NCI-H146 treated with DMSO at 0.1 percent for 48 hours (cell line): Measurements from ENCODE around the gene FXYD3.

Experiments used
- DNase-seq: peaks from one replicate; lab custom pipeline; 2025; ENCODE audit not compliant: unreplicated experiment; lab: John Stamatoyannopoulos, UW

FXYD3 gene

DNA sequence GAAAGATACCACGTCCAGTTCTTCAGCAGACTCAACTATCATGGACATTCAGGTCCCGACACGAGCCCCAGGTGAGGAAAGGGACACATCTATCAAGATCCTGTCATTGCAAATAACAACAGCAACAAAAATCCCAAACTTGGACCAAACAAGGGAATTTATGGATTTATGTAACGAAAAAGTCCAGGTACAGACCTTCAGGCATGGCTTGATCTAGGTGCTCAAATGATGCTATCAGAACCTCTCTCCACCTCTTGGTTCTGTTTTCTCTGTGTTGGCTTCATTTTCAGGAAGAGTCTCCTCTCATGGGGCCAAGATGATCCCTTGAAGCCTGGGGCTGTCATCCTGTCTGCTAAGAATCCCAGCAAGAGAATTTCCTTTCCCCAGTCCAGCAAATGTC lies 41.8 kb downstream of the FXYD3 start:
- DNase-seq, result no peak

DNA sequence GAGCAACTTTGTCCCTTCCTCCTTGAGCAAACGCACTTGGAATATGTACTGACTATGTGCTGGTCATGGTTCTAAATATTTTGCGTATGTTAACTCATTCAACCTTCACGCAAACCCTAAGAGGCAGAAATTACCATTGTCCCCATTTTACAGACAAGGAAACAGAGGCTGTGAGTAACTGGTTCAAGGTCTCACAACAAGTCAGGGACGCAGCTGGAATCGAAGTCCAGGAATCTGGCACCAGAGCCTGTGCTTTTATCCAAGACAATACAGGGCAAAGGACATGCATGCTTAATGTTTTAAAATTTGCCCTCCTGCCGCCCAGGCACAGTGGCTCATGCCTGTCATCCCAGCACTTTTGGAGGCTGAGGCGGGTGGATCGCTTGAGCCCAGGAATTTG lies 44.0 kb downstream of the FXYD3 start:
- no peak for DNase-seq

DNA sequence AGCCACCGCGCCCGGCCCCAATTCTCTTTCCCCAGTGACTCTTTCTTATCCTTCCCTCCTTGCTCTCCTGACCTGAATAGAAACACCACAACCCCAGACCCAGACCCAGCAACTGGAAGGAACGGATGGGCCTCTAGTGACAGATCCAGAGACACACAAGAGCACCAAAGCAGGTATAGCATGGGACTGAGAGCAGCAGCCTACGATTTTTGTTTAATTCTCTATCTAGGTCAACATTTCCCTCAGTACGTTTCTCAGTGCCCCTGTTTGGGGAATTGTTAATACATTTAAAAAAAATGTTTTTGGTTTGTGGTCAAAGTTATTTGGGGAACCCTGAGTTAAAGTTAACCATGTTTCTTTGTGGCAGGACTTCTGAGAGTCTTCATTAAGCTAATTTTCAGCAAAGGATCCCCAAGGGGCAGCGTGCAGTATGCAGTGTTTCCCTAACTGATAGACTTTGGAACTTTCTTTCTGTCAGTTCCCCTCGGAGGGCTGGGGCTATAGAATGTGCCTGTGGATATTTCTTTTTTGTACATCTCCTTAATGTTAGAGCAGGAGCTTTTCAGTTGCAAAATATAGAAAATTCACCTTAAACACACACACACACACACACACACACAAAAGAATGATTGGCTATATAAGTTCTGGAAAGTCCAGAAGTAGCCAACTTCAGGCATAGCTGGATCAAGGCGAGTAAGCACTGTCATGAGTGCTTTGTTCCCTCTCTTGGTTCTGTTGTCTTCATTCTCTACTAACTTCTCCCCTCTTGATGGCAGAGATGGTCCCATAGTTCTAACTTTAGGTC lies 45.2 kb downstream of the FXYD3 start:
- no peak for DNase-seq

DNA sequence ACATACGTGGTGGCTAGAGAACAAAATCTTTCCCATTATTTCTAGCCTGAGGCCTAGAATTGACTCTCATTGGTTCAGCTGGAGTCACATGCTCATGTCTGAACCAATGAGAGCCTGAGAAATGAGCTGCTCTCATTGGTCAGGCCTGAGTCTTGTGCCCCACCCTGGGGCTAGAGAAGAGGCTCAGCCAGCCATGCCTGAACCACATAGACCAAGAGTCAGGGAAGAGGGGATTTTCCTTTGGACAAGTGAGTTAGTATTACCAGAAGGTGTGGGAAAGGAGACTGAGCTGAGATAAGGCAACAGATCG lies 45.8 kb downstream of the FXYD3 start:
- DNase-seq, result no peak

DNA sequence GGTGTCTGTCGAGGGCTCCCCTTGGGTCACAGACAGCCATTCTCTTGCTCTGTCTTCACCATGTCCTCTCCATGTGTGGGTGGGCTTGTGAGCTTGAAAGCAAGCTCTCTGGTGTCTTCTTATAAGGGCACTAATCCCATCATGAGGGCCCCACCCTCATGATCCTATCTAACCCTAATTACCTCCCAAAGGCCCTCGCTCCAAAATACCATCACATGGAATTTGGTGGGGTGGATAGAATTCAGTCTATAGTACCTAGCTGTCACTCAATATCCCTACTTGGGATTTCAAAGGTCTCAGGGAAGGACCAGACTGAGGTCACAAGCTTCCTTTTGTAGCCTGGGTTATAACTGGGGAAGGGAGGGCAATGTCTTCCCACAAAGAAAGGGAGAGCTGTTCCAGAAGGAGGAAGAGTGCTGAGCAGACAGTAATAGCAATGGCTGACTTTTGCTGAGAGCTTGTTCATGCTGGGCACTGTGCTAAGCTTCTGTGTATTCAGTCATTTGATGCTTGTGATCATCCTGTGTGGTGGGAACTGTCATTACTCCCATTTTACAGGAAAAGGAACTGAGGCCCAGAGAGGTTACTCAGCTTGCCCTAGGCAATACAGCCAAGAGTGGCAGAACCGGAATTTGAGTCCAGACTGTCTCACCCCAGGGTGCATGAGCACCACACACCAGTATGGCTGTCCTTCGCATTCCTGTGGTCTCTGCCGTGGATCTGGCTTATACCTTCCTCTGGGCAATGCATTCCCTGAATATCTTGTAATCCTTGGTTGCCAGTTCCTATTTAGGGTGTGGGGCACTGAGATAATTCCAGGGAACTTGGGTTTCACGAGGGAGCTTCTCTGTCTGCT lies 47.1 kb downstream of the FXYD3 start:
- no peak for DNase-seq

DNA sequence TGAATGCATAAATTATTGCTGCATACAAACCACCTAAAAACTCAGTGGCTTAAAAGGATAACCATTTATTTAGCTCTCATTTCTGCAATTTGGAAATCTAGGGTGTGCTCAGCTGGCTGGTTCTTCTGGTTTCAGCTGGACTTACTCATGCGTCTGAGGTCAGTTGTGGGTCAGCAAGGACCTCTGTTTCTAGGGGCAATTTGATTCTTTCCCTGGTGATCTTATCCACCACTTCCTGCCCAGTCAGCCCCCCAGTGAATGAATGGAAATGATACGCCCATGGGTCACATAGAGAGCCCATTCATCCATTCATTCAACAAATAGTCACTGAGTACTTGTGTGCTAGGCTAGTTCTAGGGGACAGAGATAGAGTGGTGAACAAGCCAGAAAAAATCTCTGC lies 48.8 kb downstream of the FXYD3 start:
- DNase-seq, result no peak

DNA sequence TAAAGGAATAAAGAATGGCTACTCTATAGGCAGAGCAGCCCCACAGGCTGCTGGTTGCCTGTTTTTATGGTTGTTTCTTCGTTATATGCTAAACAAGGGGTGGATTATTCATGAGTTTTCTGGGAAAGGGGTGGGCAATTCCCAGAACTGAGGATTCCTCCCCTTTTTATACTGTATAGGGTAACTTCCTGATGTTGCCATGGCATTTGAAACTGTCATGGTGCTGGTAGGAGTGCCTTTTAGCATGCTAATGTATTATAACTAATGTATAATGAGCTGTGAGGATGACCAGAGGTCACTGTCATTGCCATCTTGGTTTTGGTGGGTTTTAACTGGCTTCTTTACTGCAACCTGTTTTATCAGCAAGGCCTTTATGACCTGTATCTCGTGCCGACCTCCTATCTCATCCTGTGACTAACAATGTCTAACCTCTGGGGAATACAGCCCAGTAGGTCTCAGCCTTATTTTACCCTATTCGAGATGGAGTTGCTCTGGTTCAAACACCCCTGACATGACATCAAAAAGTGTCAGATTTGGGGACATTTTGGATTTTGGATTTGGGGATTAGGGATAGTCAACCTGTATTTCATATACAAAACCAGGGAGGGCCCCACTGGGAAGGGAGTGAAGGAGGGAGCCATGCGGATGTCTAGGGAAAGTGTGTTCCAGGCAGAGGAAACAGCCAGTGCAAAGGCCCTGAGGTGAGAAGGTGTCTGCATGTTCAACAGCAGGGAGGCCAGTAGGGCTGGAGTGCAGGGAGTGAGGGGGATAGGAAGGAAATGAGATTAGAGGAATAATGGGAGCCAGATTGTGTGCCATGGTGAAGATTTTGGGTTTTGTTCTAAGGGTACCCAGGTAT lies 49.8 kb downstream of the FXYD3 start:
- DNase-seq, result no peak

DNA sequence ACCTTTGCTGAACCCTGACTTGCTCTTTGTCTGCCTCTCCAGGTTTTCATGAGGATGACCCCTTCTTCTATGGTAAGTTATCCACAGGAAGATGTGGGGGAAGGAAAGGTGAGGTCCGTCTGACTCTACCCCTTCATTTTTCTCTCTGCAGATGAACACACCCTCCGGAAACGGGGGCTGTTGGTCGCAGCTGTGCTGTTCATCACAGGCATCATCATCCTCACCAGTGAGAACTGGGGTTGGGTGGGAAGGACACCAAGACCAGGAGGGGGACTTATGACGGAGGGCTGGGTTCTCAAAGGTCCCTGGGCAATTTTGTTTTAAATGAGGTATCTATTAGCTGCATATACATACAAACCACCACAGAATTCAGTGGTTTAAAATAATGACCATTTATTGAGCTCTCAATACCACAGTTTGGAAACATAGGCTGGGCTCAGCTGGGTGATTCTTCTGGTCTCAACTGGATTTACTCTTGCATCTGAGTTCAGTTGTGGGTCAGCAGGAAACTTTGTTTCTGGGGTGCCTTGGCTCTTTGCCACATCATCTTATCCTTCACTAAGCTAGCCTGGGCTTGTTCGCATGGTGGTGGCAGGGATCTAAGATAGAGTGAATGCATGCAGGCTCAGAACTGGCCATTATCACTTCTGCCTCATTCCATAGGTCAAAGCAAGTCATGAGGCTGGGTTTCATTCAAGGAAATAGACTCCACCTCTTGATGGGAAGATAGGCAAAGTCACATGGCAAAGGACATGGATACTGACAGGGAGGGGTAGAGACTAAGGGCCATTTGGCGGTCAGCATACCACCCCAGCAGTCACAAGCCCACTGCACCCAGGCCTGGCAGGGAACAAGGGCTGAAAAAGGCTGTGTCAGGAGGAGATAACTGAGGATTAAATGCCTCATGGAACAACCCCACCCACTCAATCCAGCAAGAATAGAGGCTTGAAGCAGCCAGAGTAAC lies 50.8 kb downstream of the FXYD3 start:
- DNase-seq, result no peak

DNA sequence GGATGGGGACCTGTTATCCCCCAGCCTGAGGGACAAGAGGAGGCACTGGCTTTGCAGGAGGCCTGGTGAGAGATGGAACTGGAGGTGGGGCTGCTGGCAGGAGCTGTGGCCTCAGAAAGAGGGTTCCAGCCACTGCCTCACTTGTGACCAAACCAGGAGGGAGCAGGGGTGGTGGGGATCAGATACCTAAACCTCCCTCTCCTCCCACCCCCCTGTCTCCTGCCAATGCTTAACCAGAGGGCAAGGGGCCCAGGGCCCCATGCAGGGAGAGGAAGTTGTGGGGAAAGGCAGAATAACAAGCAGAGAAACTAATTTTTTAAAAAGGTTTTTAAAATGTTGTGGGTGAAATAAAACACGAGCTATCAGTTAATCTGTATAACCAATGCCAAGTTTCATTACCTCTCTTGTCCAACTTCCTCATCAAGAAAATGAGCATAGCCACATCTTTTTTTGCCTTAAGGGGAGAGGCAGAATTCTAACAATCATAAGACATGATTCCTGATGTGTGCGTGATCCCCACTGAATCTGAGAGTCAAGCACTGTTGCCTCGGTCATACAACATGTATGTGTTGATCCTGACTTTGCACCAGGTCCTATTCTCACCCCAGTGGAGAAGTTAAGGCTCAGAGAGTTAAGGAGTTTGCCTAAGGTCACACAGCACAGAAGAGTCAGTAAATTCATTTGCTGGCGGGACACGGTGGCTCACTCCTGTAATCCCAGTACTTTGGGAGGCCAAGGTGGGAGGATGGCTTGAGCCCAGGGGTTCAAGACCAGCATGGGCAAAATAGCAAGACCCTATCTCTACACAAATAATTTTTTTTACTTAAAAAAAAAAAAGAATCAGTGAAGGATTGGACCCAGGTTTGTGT lies 51.9 kb downstream of the FXYD3 start:
- no peak for DNase-seq

DNA sequence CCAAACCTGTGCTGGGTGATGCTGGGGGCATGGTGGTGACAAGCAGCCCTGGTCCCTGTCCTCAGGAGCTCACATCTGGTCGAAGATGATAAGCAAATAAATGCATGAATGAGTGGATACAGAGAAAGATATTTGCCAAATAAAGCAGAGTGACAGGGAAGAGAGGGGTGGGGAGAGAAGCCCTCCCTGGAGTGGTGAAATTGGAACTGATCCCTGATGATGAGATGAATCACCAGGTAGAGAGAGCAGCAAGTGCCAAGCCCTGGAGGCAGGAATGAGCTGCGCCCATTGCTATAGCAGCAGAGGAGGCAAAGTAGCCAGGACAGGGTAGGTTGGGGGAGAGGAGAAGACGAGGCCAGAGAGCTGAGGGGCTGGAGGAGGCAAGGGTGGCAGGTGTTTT lies 52.6 kb downstream of the FXYD3 start:
- DNase-seq, result no peak

DNA sequence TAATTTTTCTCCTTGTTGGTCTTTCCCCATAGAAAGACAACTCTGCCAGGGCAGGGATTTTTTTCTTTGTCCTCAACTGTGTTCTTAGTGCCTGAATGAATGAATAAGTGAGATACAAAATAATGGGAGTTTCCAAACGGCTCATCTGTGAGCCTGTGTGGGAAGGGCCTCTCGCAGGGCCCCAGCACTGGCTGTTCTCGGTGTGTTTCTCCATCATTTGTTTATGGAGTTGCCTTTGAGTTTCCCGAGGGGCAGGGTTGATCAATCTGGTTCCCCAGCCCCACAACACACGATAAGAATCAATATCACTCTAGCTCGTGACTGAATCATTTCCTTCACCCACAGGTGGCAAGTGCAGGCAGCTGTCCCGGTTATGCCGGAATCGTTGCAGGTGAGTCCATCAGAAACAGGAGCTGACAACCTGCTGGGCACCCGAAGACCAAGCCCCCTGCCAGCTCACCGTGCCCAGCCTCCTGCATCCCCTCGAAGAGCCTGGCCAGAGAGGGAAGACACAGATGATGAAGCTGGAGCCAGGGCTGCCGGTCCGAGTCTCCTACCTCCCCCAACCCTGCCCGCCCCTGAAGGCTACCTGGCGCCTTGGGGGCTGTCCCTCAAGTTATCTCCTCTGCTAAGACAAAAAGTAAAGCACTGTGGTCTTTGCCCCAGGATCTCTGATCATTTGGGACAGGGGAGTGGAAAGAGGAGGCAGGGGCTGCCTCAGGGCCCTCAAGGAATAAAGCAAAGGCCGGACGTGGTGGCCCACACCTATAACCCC lies 53.8 kb downstream of the FXYD3 start:
- no peak for DNase-seq

DNA sequence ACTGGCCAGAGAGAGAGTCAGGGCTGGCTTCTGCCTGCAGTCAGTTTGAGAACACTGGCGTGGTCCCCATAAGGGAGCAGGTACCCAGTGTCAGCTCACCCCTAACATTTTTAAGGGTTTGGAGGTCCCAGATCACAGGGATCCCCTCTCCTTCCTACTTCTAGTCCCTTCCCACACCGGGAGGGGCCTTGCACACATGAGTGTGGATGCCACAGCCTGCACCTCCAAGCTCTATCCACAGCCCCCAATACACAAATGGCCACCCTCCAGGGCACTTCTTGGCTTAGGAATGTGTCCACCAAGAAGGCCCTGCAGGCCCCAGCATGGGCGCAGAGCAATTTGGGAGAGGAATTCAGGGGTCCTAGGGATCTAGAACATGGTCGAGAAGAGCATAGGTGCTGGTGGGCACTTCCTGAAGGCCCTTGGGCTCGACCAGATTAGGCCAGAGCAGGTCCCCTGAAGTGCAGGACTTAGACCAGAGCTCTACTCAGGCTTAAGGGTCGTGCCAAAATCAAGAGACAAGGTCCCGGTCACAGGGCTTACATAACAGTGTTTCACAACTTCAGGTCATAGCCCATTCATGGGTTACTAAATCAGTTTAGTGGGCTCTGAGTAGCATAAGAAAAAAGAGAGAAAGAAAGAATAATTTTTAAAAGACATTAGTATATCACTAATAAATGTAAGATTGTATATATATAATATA lies 54.9 kb downstream of the FXYD3 start:
- DNase-seq, result no peak

DNA sequence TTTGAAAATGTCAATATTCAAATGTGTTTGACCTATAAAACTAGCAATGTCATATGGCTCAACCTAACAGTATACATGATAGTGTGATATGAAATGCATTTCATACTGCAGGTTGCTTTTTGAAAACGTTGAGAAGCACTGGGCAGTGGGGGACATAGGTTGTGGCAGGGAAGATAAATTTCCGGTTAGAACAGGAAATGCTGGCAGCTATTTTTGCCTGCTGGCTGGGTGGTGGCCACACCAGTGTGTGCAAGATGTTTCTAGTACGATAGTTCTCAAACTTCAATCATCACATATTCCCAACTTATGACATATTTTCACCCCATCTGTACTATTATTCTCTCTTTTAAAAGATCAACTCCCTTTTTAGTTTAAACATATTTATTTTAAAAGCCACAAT lies 56.1 kb downstream of the FXYD3 start:
- no peak for DNase-seq
